ENCODE measurements around the gene IL9.

The IL9 gene

DNA sequence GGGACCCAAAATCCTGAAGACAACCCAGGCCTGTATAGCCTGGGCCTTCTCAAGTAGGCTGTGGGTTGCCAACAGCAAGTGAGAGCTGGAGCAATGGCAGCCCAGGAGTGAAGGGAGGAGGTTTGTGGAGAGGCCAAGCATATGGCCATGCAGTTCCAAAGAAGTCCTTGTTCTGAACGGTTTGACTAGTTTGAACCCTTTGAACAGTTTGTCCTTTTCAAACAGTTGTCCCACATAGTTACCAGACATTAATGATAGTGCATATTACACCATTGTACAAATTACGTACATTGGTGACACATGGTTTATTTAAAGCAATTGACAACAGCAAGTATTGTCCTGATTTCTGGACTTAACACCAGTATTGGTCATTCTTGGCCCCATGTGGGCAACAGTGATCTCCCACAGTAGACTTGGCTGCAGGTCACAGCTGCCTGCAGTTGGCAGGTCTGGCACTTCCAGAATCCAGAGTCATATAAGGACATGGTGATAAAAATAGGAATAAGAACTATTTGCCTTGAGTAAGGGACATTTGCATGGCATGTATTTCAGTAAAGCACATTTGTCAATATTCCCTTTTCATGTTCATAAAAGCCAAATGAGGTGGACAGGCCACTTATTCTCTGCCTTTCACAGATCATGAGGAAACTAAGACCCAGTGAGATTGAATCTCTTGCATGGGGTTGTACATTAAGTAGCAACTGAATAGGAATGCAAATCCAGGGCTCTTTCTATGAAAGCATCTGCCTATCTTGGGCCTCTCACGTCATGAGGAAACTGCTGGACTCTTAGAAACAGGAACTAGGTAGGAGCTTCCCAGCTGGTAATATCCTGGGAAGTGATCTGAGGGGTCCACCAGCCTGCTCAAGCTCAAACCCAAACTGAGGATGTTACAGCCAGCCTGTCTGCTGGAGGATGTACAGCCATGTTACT lies 30.9 kb downstream of the IL9 start:
- H2AFZ ChIP-seq (ENCODE audit: low read length), result no peak overlapping the region
- no peaks in the 10 kb centered on the region for H3F3A ChIP-seq (ENCODE audit: insufficient read depth, low read length)
- H3K27me3 ChIP-seq (ENCODE audit: insufficient read depth, low read length), result no peaks in the 10 kb centered on the region
- H3K4me1 ChIP-seq (ENCODE audit: insufficient read depth, low read length, severe bottlenecking), result no peaks in the 10 kb centered on the region
- TF ChIP-seq, protein P1, sequence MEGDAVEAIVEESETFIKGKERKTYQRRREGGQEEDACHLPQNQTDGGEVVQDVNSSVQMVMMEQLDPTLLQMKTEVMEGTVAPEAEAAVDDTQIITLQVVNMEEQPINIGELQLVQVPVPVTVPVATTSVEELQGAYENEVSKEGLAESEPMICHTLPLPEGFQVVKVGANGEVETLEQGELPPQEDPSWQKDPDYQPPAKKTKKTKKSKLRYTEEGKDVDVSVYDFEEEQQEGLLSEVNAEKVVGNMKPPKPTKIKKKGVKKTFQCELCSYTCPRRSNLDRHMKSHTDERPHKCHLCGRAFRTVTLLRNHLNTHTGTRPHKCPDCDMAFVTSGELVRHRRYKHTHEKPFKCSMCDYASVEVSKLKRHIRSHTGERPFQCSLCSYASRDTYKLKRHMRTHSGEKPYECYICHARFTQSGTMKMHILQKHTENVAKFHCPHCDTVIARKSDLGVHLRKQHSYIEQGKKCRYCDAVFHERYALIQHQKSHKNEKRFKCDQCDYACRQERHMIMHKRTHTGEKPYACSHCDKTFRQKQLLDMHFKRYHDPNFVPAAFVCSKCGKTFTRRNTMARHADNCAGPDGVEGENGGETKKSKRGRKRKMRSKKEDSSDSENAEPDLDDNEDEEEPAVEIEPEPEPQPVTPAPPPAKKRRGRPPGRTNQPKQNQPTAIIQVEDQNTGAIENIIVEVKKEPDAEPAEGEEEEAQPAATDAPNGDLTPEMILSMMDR (IDR thresholded peaks at IDR 0.05; ENCODE audit: low read length), result no peak
- TF ChIP-seq EZH2 (IDR thresholded peaks at IDR 0.05; ENCODE audit: borderline replicate concordance, low read length), result no peak
- H3K79me2 ChIP-seq (ENCODE audit: insufficient read depth, low read length), result no peaks in the 10 kb centered on the region
- no peak overlapping the region for H3K27ac ChIP-seq (ENCODE audit: low read depth, low read length, poor library complexity, severe bottlenecking)
- no peak overlapping the region for H3K9ac ChIP-seq (ENCODE audit: low read length)
- H3K4me2 ChIP-seq (ENCODE audit: low read length), result no peak overlapping the region
- H4K20me1 ChIP-seq (ENCODE audit: insufficient read depth, low read length), result no peaks in the 10 kb centered on the region
- no peaks in the 10 kb centered on the region for H3K9me2 ChIP-seq (ENCODE audit: low read depth, low read length)
- H3K36me3 ChIP-seq (ENCODE audit: insufficient read depth, low read length), result no peaks in the 10 kb centered on the region
- no peaks in the 10 kb centered on the region for H3K9me3 ChIP-seq (ENCODE audit: low read length)
- H3K4me3 ChIP-seq (ENCODE audit: low read depth, low read length, poor library complexity, severe bottlenecking), result no peak overlapping the region

DNA sequence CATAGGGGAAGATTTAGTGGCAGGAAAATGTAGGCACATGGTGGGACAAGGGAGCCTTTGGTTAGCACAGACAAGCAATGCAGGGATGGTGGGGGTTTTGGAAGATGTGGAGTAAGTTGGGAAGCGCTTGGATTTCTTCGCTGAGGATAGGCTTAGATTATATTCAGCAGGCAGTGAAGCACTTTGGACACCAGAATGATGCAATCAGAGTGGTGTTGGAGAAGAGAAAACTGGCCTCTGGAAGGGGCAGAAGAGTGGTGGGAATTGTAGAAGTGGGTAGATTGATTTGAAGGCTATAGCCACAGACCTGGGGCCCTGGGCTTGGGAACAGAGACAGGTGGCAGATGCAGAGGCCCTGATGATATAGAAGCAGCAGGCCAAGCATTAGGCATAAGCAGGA lies 32.9 kb downstream of the IL9 start:
- no peaks in the 10 kb centered on the region for H4K20me1 ChIP-seq (ENCODE audit: insufficient read depth, low read length)
- H3K4me1 ChIP-seq (ENCODE audit: insufficient read depth, low read length, severe bottlenecking), result no peaks in the 10 kb centered on the region
- no peak overlapping the region for H3K4me2 ChIP-seq (ENCODE audit: low read length)
- H3K27me3 ChIP-seq (ENCODE audit: insufficient read depth, low read length), result no peaks in the 10 kb centered on the region; the same call in 1 of the 2 replicates
- TF ChIP-seq EZH2 (IDR thresholded peaks at IDR 0.05; ENCODE audit: borderline replicate concordance, low read length), result no peak
- TF ChIP-seq, protein P1 (IDR thresholded peaks at IDR 0.05; ENCODE audit: low read length), result no peak
- no peaks in the 10 kb centered on the region for H3K9me3 ChIP-seq (ENCODE audit: low read length)
- no peaks in the 10 kb centered on the region for H3K9me2 ChIP-seq (ENCODE audit: low read depth, low read length)
- no peak overlapping the region for H3K27ac ChIP-seq (ENCODE audit: low read depth, low read length, poor library complexity, severe bottlenecking)
- no peak overlapping the region for H3K9ac ChIP-seq (ENCODE audit: low read length)
- no peaks in the 10 kb centered on the region for H3K79me2 ChIP-seq (ENCODE audit: insufficient read depth, low read length)
- no peak overlapping the region for H3K4me3 ChIP-seq (ENCODE audit: low read depth, low read length, poor library complexity, severe bottlenecking)
- no peaks in the 10 kb centered on the region for H3F3A ChIP-seq (ENCODE audit: insufficient read depth, low read length)
- H3K36me3 ChIP-seq (ENCODE audit: insufficient read depth, low read length), result no peaks in the 10 kb centered on the region
- H2AFZ ChIP-seq (ENCODE audit: low read length), result no peak overlapping the region

GRCh38 chr5:135862086-135862485 lies 33.6 kb downstream of the IL9 start:
- H3K9ac ChIP-seq (ENCODE audit: low read length), result no peak overlapping the region
- no peaks in the 10 kb centered on the region for H3K79me2 ChIP-seq (ENCODE audit: insufficient read depth, low read length)
- no peaks in the 10 kb centered on the region for H3K4me1 ChIP-seq (ENCODE audit: insufficient read depth, low read length, severe bottlenecking)
- no peaks in the 10 kb centered on the region for H3K9me3 ChIP-seq (ENCODE audit: low read length)
- no peaks in the 10 kb centered on the region for H3F3A ChIP-seq (ENCODE audit: insufficient read depth, low read length)
- TF ChIP-seq EZH2 (IDR thresholded peaks at IDR 0.05; ENCODE audit: borderline replicate concordance, low read length), result no peak
- TF ChIP-seq, protein P1 (IDR thresholded peaks at IDR 0.05; ENCODE audit: low read length), result no peak
- H3K4me2 ChIP-seq (ENCODE audit: low read length), result no peak overlapping the region
- no peaks in the 10 kb centered on the region for H3K9me2 ChIP-seq (ENCODE audit: low read depth, low read length)
- no peak overlapping the region for H3K27ac ChIP-seq (ENCODE audit: low read depth, low read length, poor library complexity, severe bottlenecking)
- H2AFZ ChIP-seq (ENCODE audit: low read length), result no peak overlapping the region
- no peaks in the 10 kb centered on the region; the same call in 1 of the 2 replicates for H3K27me3 ChIP-seq (ENCODE audit: insufficient read depth, low read length)
- H3K36me3 ChIP-seq (ENCODE audit: insufficient read depth, low read length), result no peaks in the 10 kb centered on the region
- H3K4me3 ChIP-seq (ENCODE audit: low read depth, low read length, poor library complexity, severe bottlenecking), result no peak overlapping the region
- no peaks in the 10 kb centered on the region for H4K20me1 ChIP-seq (ENCODE audit: insufficient read depth, low read length)

Data from OCI-LY1 (cell line).